Endothelial cell of umbilical vein (primary cell): Measurements from ENCODE around the gene IGFL3. TPM values are rescaled to one million over a fixed set of nuclear protein-coding genes. Genes with fewer than 3 reads are reported as not detected.

ENCODE experiments used
- BruUV-seq: library from RNA; stranded (reverse); fragments of 400-500 nt; replicated peaks from 2 replicates; lab custom pipeline; 2021; lab: Mats Ljungman, UMichigan
- CTCF ChIA-PET: fragments of 300-600, 350-600 bp; sonication (Branson Sonifier 250); formaldehyde crosslinking; loops from one replicate; lab custom pipeline; 2021; ENCODE audit warnings: antibody characterized with exemption, inconsistent platforms; lab: Charles Lee
- POLR2A ChIA-PET: fragments of 300-600, 350-600 bp; sonication (Branson Sonifier 250); formaldehyde crosslinking; loops from one replicate; lab custom pipeline; 2021; ENCODE audit warnings: antibody characterized with exemption, inconsistent platforms; lab: Charles Lee
- DNase-seq: peaks from one replicate; pipeline ENCODE4 v3.0.0-alpha.2; 2011; ENCODE audit warnings: low read depth, low spot score
- FAIRE-seq: peaks from 2 replicates; lab custom pipeline; 2011; peaks lifted over from hg19 to GRCh38; lab: Jason Lieb, UNC
- H2AFZ ChIP-seq: 2 replicates; pipeline ENCODE4 v1.6.0; 2012; ENCODE audit warnings: low read depth, low read length, control low read depth, inconsistent platforms
- H3K27ac ChIP-seq: 2 replicates; pipeline ENCODE4 v1.5.1; 2011; ENCODE audit warnings: low read depth, mild to moderate bottlenecking, control low read depth, low read length, moderate library complexity; ENCODE audit not compliant: insufficient read depth
- H3K27me3 ChIP-seq, 2 experiments: 2 replicates each; pipeline versions ENCODE4 v1.6.0 to v1.6.1; 2011; ENCODE audit warnings: low read length in 2 of 2, mixed read lengths in 1 of 2; ENCODE audit not compliant: control insufficient read depth in 2 of 2, insufficient read depth in 2 of 2
- H3K36me3 ChIP-seq, 2 experiments: 2 replicates in 1 of 2; 3 replicates in 1 of 2; pipeline ENCODE4 v1.5.1; 2011; ENCODE audit warnings: low read length in 2 of 2, mild to moderate bottlenecking in 1 of 2, moderate library complexity in 1 of 2; ENCODE audit not compliant: control insufficient read depth in 2 of 2, insufficient read depth in 2 of 2; ENCODE audit errors: extremely low read depth in 1 of 2
- H3K4me1 ChIP-seq: 3 replicates; pipeline ENCODE4 v1.5.1; 2011; ENCODE audit warnings: mild to moderate bottlenecking, low read length; ENCODE audit not compliant: control insufficient read depth, insufficient read depth; ENCODE audit errors: extremely low read depth
- H3K4me2 ChIP-seq: 2 replicates; pipeline ENCODE4 v1.6.1; 2011; ENCODE audit warnings: low read length, control low read depth, mixed read lengths; ENCODE audit not compliant: insufficient read depth
- H3K4me3 ChIP-seq, 3 experiments: fragments of 200-600 bp in 1 of 3; sonication (generic), shearing (Covaris generic) in 1 of 3; replicated peaks in 1 of 3; 2 replicates each; pipeline ENCODE4 v1.5.1; 2011 to 2016; ENCODE audit warnings: control low read depth in 3 of 3, low read length in 3 of 3, mild to moderate bottlenecking in 2 of 3, inconsistent platforms in 1 of 3, low read depth in 1 of 3, moderate library complexity in 1 of 3; ENCODE audit not compliant: insufficient read depth in 1 of 3
- H3K79me2 ChIP-seq: 2 replicates; pipeline ENCODE4 v1.6.0; 2012; ENCODE audit warnings: low read length, inconsistent platforms; ENCODE audit not compliant: control insufficient read depth, insufficient read depth
- H3K9ac ChIP-seq: replicated peaks from 2 replicates; pipeline ENCODE3; 2011; ENCODE audit warnings: low read length, control low read depth; ENCODE audit not compliant: insufficient read depth; ENCODE audit errors: extremely low read depth
- H3K9me1 ChIP-seq: replicated peaks from 3 replicates; pipeline ENCODE4 v1.6.0; 2011; ENCODE audit warnings: mild to moderate bottlenecking, low read length; ENCODE audit not compliant: control insufficient read depth, insufficient read depth; ENCODE audit errors: extremely low read depth
- H3K9me3 ChIP-seq: replicated peaks from 2 replicates; pipeline ENCODE4 v1.5.1; 2012; ENCODE audit warnings: low read length, inconsistent platforms; ENCODE audit not compliant: control insufficient read depth, insufficient read depth
- H4K20me1 ChIP-seq: replicated peaks from 2 replicates; pipeline ENCODE3; 2011; ENCODE audit warnings: mild to moderate bottlenecking, low read length; ENCODE audit not compliant: control insufficient read depth, insufficient read depth; ENCODE audit errors: extremely low read depth
- CTCF ChIP-seq, 2 donors: IDR thresholded peaks; 1 replicate in 1 of 2; 2 replicates in 1 of 2; pipeline ENCODE4 v1.5.1; 2011; ENCODE audit warnings: low read length in 2 of 2, mild to moderate bottlenecking in 2 of 2, moderate library complexity in 2 of 2, control low read depth in 1 of 2, inconsistent platforms in 1 of 2, low read depth in 1 of 2; ENCODE audit not compliant: insufficient read depth in 1 of 2; ENCODE audit errors: extremely low read depth in 1 of 2
- EZH2 ChIP-seq: IDR thresholded peaks from 2 replicates; pipeline ENCODE4 v1.6.1; 2012; ENCODE audit warnings: borderline replicate concordance, low read depth, mild to moderate bottlenecking, moderate library complexity, low read length, inconsistent platforms; ENCODE audit not compliant: severe bottlenecking
- FOS ChIP-seq: IDR thresholded peaks from 2 replicates; pipeline ENCODE4 v1.6.1; 2011; ENCODE audit warnings: mild to moderate bottlenecking, low read length, moderate library complexity, borderline replicate concordance; ENCODE audit not compliant: insufficient read depth
- GATA2 ChIP-seq: IDR thresholded peaks from 2 replicates; pipeline ENCODE4 v1.7.0; 2011; ENCODE audit warnings: low read depth, mild to moderate bottlenecking, moderate library complexity, mixed read lengths, low read length; ENCODE audit not compliant: insufficient read length, insufficient read depth
- JUN ChIP-seq: IDR thresholded peaks from 2 replicates; pipeline ENCODE4 v1.6.1; 2011; ENCODE audit warnings: borderline replicate concordance, low read depth; ENCODE audit not compliant: insufficient read length, insufficient read depth
- MAX ChIP-seq: IDR thresholded peaks from 2 replicates; pipeline ENCODE4 v1.6.1; 2011; ENCODE audit not compliant: insufficient read depth, insufficient read length
- MYC ChIP-seq: IDR thresholded peaks from one replicate; pipeline ENCODE4 v1.6.1; 2011; ENCODE audit warnings: mild to moderate bottlenecking, low read depth, low read length
- POLR2A ChIP-seq: IDR thresholded peaks from 2 replicates; pipeline ENCODE4 v1.6.1; 2012; ENCODE audit warnings: low read depth, mild to moderate bottlenecking, control low read depth, low read length
- POLR2AphosphoS5 ChIP-seq: IDR thresholded peaks from 2 replicates; pipeline ENCODE4 v1.6.1; 2012; ENCODE audit warnings: low read depth, mild to moderate bottlenecking, control low read depth, low read length, moderate library complexity; ENCODE audit not compliant: insufficient read depth
- dilution Hi-C: fragments of 300-500 bp; cut with MboI; formaldehyde crosslinking; loops from one replicate; pipeline ENCODE4 v1.15.0; 2019; ENCODE audit warnings: low sequenced_read_pairs; ENCODE audit not compliant: extremely low pct_ligation_motif_present
- intact Hi-C: fragments of 100-400 bp; cut with micrococcal nuclease; formaldehyde crosslinking; loops from one replicate; pipeline ENCODE4 v1.10.0; 2022
- polyA plus RNA-seq, 4 experiments: library from polyadenylated mRNA; depleted of rRNA in 3 of 4; stranded (reverse) in 3 of 4; unstranded in 1 of 4; fragments of >200 nt; gene quantifications; 2 replicates each; pipeline versions ENCODE4 v1.2.1 to v1.2.3, GENCODE V29; 2011 to 2012; ENCODE audit warnings: missing spikeins in 1 of 4
- total RNA-seq: library from RNA; stranded (reverse); gene quantifications from 2 replicates; pipeline ENCODE4 v1.2.3, GENCODE V29; 2021

Gene IGFL3
- total and polyA plus RNA-seq, 2 donors (not counting 3 experiments of a cell fraction or from before 2014, with no cell fraction given) = not detected

- peak overlapping the region; percentile 37 for H3K9ac ChIP-seq
Measured at GRCh38 chr19:46133777-46134241, 9.3 kb upstream of the IGFL3 start.

More at GRCh38 chr19:46133777-46134241, 9.3 kb upstream of the IGFL3 start:
- no peak for TF ChIP-seq JUN
- no peak for TF ChIP-seq POLR2AphosphoS5
- TF ChIP-seq FOS = no peak
- TF ChIP-seq POLR2A = no peak
- no peak for TF ChIP-seq MAX
- no peak for TF ChIP-seq EZH2
- no peak for TF ChIP-seq GATA2
- no peak for TF ChIP-seq MYC
- TF ChIP-seq CTCF (IDR thresholded peaks at IDR 0.05; ENCODE audit: extremely low read depth in 1 of 2, insufficient read depth in 1 of 2, low read depth in 1 of 2, low read length in 2 of 2) = no peak
- Histone ChIP-seq H2AFZ (peak overlapping the region; percentile 72), H3K36me3 (no peaks in the 10 kb centered on the region), H3K4me1 (peaks cover 21% of the 10 kb centered on the region), H3K4me3 (no peak overlapping the region), H3K9me3 (no peaks in the 10 kb centered on the region), H3K27ac (peak overlapping the region; percentile 95), H3K9me1 (no peaks in the 10 kb centered on the region), H3K4me2 (no peak overlapping the region), H4K20me1 (no peaks in the 10 kb centered on the region), H3K79me2 (no peaks in the 10 kb centered on the region), H3K27me3 (peaks cover 0 to 28% of the 10 kb centered on the region in 2 experiments)
- ChIA-PET POLR2A (interaction anchor here (0.8 kb wide), 1 partner anchor 13 kb away, joined by 9 read pairs; no protein-coding TSS in a partner anchor), CTCF (interaction anchor here (1.0 to 1.5 kb wide), 4 partner anchors 51 to 105 kb away, joined by 3 to 6 read pairs (median 4); no protein-coding TSS in a partner anchor)
- DNase-seq = peak; percentile 14
- dilution Hi-C loops (no loop called here), intact Hi-C loops (loop anchor here (1.0 kb wide), 1 partner anchor 12 kb away; no protein-coding TSS in a partner anchor)
- FAIRE-seq = no peak
- BruUV-seq = TSS peak; percentile 93
